HG02852 (cell line): ENCODE results near the gene PDE11A.
A peak's percentile ranks its signal among the peaks of the same experiment; 100 is the strongest.

Experiments used
- ATAC-seq: cut with Tn5 transposase; IDR thresholded peaks from one replicate; pipeline ENCODE4 v1.9.1; 2021; ENCODE audit warnings: mild to moderate bottlenecking, moderate library complexity; ENCODE audit not compliant: unreplicated experiment

PDE11A gene

DNA sequence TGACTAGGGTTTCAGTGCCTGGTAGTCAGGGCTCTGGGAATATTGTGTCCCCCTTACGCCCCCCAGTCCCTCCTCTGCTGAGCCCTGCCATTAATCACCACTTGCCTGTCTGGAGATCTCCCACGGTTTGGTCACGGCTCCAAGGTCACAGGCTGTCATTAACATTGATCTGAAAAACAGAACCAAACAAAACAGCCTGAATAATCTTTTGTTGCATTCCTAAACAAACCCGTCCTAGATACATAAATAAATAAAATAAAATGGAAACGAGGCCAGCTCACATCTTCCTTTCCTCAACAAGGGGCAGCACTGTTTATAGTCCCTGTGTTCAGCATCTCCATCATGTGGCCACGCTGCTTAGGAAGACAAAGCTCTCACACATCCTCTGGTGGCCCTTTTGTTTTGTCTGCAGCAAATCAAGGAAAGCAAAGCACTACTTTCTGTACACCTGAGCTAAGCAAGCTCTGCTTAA, 397.2 kb downstream of the PDE11A start:
- no peak for ATAC-seq

DNA sequence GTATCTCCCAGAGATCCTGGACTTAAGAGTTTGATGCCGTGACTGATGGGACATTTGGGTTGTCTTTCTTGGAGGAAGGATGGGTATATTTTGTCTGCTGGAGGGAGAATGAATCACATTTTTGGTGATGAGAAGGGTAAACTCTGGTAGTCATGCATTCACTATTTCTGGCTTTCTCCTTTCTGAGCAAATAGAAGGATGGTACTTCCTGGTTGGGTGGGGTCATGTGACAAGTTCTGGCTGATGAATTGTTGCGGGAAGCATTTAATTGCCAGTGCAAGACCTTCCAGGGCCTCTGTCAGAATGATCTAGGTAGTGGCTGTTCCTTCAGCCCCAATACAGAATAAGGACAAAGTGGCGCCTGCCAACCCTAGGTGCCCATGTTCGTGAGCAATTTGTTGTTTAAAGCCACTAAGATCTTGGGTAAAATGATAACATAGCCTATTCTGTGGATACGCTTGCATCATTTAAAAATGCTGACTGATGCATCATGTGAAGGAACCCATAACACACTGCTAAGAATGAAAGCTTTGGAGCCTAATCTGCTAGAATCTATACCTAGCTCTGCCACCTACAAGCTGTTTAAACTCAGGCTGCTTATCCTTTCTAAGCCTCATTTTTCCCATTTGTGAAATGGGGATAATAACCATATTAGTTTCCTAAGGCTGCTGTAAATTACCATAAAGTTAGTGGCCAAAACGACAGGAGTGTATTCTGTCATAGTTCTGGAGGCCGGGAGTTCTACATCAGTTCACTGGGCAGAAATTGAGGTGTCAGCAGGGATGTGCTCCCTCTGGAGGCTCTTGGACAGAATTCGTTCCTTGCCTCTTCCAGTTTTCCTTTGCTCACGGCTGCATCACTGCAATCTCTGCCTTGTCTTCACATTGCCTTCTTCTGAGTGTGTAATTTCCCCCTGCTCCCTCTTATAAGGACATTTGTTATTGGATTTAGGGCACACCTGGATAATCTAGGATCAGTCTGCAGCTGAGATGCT, 398.7 kb downstream of the PDE11A start:
- ATAC-seq: no peak

DNA sequence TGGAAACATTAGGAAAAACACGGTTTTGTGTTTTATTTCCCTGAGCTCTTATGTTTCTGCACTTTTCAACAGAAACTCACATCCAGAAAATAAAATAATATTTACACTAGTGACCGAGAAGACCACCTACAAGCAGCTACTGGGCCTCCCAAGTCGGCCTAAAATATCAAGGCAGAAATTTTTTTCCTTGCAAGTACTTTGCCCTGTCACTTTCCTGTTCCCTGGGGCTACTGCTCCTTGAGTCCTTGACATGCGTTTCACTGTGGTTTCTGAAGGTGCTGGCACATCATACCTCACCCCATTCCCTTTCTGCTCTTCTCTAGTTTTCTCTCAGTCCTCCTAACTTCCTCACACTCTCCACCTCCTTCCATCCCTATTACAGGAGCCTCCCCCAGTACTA, 400.9 kb downstream of the PDE11A start:
- ATAC-seq: no peak

DNA sequence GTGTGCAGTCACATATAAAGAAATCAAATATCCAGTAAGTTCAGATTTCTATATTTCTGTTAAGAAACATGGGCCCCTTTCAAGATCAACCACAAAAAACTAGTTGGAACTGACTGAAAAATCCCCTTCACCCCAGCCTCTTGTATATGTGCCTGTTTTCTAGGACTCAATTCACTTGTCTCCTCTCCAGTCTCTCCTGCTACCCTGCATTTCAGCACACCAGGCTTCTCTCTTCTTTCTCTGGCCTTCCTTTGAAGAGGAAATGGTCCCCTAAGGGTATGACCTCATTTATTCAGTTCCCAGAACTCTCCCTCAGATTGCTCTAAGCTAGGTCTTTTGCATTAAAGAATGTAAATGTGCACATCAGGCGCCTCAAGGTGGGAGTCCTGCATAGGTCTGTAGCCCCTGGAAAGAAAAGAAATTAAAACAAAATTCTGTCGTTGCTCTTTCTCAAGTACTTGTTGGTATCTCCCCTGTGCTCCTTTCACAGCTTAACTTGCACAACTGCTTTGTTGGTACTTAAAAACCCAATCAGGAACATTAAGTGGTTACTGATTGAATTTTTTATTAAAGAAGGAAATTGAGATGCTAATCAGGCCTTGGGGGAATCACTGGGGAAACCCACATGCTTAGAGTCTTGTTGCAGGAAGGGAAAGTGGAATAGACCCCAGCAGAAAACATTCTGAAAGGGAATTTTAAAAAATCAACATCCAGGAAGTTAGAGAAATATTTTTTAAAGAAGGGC, 401.6 kb downstream of the PDE11A start:
- ATAC-seq: peak; percentile 64

- no peak for ATAC-seq
These were observed 402.8 kb downstream of the PDE11A start for GRCh38 chr2:177669625-177670330.

GRCh38 chr2:177669201-177669600, 403.4 kb downstream of the PDE11A start:
- no peak for ATAC-seq

GRCh38 chr2:177668617-177669016, 404.0 kb downstream of the PDE11A start:
- ATAC-seq: no peak

DNA sequence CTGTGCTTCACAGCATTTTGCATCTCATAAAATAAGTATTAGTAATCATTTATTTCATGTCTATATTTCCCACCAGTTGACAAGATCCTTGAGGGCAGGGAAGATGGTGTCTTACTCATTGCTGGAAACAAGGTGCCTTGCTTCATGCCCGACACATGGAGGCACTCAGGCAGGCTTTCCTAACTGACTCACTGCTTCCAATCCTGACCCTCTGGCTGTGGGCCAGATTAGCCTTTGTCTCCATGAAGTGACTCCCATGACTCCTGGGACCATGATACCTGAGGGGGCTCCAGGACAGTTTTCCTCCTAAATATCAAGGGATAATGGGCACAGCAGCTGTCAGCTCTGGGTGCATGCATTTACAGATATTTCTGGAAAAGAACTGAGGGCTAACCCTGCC, 405.0 kb downstream of the PDE11A start:
- no peak for ATAC-seq

- no peak for ATAC-seq
These were observed 406.2 kb downstream of the PDE11A start for GRCh38 chr2:177666408-177666807.

DNA sequence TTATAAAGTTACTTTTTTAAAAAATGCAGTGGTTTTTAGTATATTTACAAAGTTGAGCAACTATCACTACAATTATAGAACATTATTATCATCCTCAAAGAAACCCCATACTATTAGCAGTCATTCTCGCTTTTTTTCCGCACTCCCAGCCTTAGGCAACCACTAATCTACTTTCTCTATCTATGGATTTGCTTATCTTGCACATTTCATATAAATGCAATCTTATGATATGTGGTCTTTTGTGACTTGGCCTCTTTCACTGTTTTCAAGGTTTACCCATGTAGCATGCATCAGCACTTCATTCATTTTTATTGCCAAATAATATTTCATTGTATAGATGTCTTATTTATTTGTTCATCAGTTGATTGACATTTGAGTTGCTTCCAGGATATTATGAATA, 406.6 kb downstream of the PDE11A start:
- no peak for ATAC-seq

- no peak for ATAC-seq
These were observed 407.2 kb downstream of the PDE11A start for GRCh38 chr2:177665328-177665727.

DNA sequence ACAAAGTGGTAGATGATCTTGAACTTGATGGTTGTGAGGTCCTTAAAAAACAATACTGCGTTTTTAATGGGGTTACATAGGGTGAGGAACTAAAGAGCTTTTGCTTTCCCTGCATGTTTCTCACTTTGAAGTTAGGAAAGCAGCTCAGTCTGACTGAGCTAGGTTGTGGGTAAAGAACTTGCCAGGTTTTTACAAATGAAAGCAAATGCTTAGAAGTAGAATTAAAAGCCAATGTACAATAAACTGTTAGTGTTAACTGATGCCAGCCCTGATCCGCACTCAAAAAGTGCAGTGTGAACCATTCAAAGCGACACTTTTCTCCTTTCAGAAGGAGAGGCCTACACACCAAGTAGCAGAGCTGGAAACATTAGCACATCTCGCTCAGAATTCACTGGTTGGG, 409.7 kb downstream of the PDE11A start:
- no peak for ATAC-seq

GRCh38 chr2:177660742-177661141, 411.8 kb downstream of the PDE11A start:
- no peak for ATAC-seq

DNA sequence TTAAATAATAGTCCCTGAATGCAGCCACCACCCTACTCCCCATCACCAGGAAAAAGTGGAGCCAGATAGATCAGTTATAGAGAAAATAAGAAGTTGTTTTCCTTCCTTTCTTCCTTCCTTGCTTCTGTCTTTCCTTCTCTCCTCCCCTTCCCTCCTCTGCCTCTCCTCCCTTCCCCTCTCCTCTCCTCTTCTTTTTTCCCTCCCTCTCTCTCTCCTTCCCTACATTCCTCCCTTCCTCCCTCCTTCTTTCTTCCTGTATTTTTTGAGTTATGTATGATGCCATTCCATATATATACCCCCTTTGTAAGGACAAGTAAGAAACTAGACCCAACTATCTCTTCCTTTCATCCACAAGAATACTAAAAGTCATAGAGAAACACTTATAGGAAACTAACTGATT, 414.3 kb downstream of the PDE11A start:
- no peak for ATAC-seq

DNA sequence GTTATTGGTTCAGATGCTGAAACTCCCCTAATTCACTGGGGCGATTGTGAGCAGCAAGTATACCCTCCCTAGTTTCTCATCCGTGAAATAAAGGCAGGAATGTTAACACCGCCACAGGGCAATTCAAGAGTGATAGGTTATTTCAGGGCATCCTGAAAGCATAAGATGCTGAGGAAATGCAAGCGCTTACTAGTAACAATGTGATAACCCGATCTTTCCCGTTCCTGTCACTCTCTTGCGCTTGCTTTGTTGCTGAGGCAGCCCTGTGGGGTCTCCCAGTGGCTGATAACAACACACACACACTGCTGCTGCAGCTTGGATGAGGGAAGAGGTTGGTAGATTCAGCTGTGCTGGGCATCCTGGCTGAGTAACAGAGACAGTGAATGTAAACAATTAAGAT, 420.7 kb downstream of the PDE11A start:
- ATAC-seq: no peak

- ATAC-seq: no peak
These were observed 422.7 kb downstream of the PDE11A start for GRCh38 chr2:177649568-177650518.

DNA sequence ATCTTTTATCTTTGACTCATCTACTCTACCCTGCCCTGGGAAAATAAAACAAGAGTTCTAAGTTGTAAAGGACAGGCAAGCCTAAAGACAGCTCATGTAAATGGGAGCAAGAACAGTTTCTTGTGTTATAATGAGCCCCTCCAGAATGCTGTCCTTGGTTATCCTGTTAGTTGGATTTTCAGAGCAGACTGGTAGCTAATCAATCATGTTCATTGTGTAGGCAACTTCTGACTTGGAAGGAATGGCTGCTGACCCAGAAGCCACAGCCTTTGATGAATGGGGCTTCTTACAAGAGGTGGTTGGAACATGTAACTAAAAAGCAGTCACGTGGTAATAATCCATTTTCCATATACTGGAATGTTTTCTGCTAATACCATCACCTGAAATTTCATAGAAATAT, 425.8 kb downstream of the PDE11A start:
- no peak for ATAC-seq

DNA sequence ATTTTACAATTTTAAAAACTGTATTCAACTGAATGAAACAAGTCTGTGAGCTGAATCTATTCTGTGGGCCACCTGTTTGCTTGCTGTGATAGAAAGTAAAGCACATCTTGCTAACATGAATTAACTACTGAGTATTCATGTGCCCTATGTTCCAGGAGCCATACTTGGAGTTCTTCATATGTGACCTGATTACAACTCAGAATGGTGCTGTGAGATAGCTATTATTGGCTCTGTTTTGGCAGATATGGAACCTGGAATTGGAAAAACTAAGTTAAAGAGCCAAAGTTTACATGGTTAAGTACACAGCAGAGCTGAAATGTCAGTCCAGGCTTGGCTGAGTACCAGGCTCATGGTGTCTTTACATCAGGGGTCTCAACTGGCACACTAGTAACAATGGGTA, 426.3 kb downstream of the PDE11A start:
- ATAC-seq: no peak

- ATAC-seq: no peak
These were observed 431.2 kb downstream of the PDE11A start for GRCh38 chr2:177641331-177641730.

- no peak for ATAC-seq
These were observed 432.2 kb downstream of the PDE11A start for GRCh38 chr2:177640423-177640822.
